H1 (cell line): ENCODE measurements around the gene IST1. TPM values are rescaled to one million over a fixed set of nuclear protein-coding genes. Genes with fewer than 3 reads are reported as not detected.

Experiments used
- CTCF ChIA-PET: fragments of 300-600 bp; sonication (Branson Sonifier 250); formaldehyde crosslinking; loops from one replicate; lab custom pipeline; 2021; ENCODE audit not compliant: partially characterized antibody; lab: Charles Lee
- POLR2A ChIA-PET: fragments of 300-600 bp; sonication (Branson Sonifier 250); formaldehyde crosslinking; loops from one replicate; lab custom pipeline; 2021; ENCODE audit warnings: inconsistent platforms; ENCODE audit not compliant: partially characterized antibody; lab: Charles Lee
- DNase-seq, 2 experiments: peaks; one replicate each; pipeline versions ENCODE4 v3.0.0 to v3.0.0-alpha.2; 2010 to 2022; ENCODE audit warnings: low spot score in 2 of 2, low read depth in 1 of 2, mixed read lengths in 1 of 2
- FAIRE-seq: peaks from 2 replicates; lab custom pipeline; 2011; peaks lifted over from hg19 to GRCh38; lab: Jason Lieb, UNC
- H2AFZ ChIP-seq: 2 replicates; pipeline ENCODE4 v1.8.1; 2012; ENCODE audit warnings: low read length, inconsistent platforms
- H2AK5ac ChIP-seq: 2 replicates; pipeline ENCODE4 v1.6.1; 2013; ENCODE audit warnings: low read depth, low read length
- H2BK120ac ChIP-seq: replicated peaks from 2 replicates; pipeline ENCODE3; 2013; ENCODE audit warnings: low read depth, low read length, inconsistent platforms
- H2BK12ac ChIP-seq: 2 replicates; pipeline ENCODE4 v1.6.1; 2013; ENCODE audit warnings: low read depth, low read length
- H2BK15ac ChIP-seq: 2 replicates; pipeline ENCODE4 v1.6.1; 2013; ENCODE audit warnings: low read length
- H2BK20ac ChIP-seq: 2 replicates; pipeline ENCODE4 v1.6.1; 2013; ENCODE audit warnings: low read length
- H2BK5ac ChIP-seq: 2 replicates; pipeline ENCODE4 v1.6.1; 2013; ENCODE audit warnings: low read depth, low read length
- H3K14ac ChIP-seq: 2 replicates; pipeline ENCODE4 v1.6.1; 2013; ENCODE audit warnings: inconsistent platforms; ENCODE audit not compliant: insufficient read length
- H3K18ac ChIP-seq: 2 replicates; pipeline ENCODE4 v1.6.1; 2013; ENCODE audit warnings: low read length; ENCODE audit errors: extremely low read depth
- H3K23ac ChIP-seq: 2 replicates; pipeline ENCODE4 v1.6.1; 2013; ENCODE audit warnings: inconsistent platforms; ENCODE audit not compliant: insufficient read length
- H3K23me2 ChIP-seq: 2 replicates; pipeline ENCODE4 v1.6.1; 2013; ENCODE audit warnings: low read depth, low read length
- H3K27ac ChIP-seq: 2 replicates; pipeline ENCODE4 v1.6.1; 2011; ENCODE audit warnings: low read depth, low read length, inconsistent platforms
- H3K27me3 ChIP-seq, 4 experiments: replicated peaks in 1 of 4; 1 replicate in 1 of 4; 2 replicates in 3 of 4; pipeline versions ENCODE4 v1.6.1 to v1.8.1; 2011 to 2013; ENCODE audit warnings: low read length in 3 of 4, mild to moderate bottlenecking in 3 of 4, inconsistent platforms in 2 of 4, mixed read lengths in 2 of 4, moderate library complexity in 1 of 4; ENCODE audit not compliant: control insufficient read depth in 3 of 4, insufficient read depth in 3 of 4; ENCODE audit errors: extremely low read depth in 1 of 4
- H3K36me3 ChIP-seq, 4 experiments: 2 replicates each; pipeline versions ENCODE4 v1.6.1 to v1.8.1; 2011 to 2013; ENCODE audit warnings: mild to moderate bottlenecking in 4 of 4, low read length in 3 of 4, moderate library complexity in 2 of 4, control low read depth in 1 of 4, inconsistent platforms in 1 of 4; ENCODE audit not compliant: insufficient read depth in 4 of 4, control insufficient read depth in 2 of 4
- H3K4ac ChIP-seq: replicated peaks from 2 replicates; pipeline ENCODE3; 2013; ENCODE audit warnings: low read length, low read depth, mixed read lengths, inconsistent platforms; ENCODE audit not compliant: insufficient read length
- H3K4me1 ChIP-seq, 4 experiments: replicated peaks in 1 of 4; 1 replicate in 1 of 4; 2 replicates in 3 of 4; pipeline versions ENCODE4 v1.6.1 to v1.8.1; 2011 to 2013; ENCODE audit warnings: low read length in 3 of 4, inconsistent platforms in 2 of 4, mixed read lengths in 1 of 4; ENCODE audit not compliant: insufficient read depth in 4 of 4, control insufficient read depth in 3 of 4
- H3K4me2 ChIP-seq, 2 experiments: 2 replicates each; pipeline versions ENCODE4 v1.6.1 to v1.8.1; 2011 to 2013; ENCODE audit warnings: low read depth in 2 of 2, low read length in 2 of 2, control low read depth in 1 of 2, inconsistent platforms in 1 of 2, mild to moderate bottlenecking in 1 of 2; ENCODE audit not compliant: insufficient read depth in 1 of 2
- H3K4me3 ChIP-seq, 4 experiments: fragments of 200-600, 300-600 bp in 1 of 4; sonication (generic), shearing (Covaris generic), sonication (Bioruptor Twin) in 1 of 4; 2 replicates each; pipeline versions ENCODE4 v1.5.1 to v1.8.1; 2011 to 2016; ENCODE audit warnings: low read length in 4 of 4, low read depth in 3 of 4, control low read depth in 2 of 4, inconsistent platforms in 2 of 4, mild to moderate bottlenecking in 2 of 4, mixed read lengths in 1 of 4, moderate library complexity in 1 of 4; ENCODE audit not compliant: insufficient read depth in 2 of 4; ENCODE audit errors: extremely low read depth in 1 of 4
- H3K56ac ChIP-seq: replicated peaks from 2 replicates; pipeline ENCODE3; 2013; ENCODE audit warnings: low read depth, mild to moderate bottlenecking, mixed read lengths, low read length, inconsistent platforms; ENCODE audit not compliant: insufficient read length
- H3K79me1 ChIP-seq: 2 replicates; pipeline ENCODE4 v1.6.1; 2013; ENCODE audit warnings: low read depth, low read length, control low read depth
- H3K79me2 ChIP-seq, 2 experiments: 2 replicates each; pipeline versions ENCODE4 v1.6.1 to v1.8.1; 2012 to 2013; ENCODE audit warnings: low read length in 2 of 2, mild to moderate bottlenecking in 2 of 2, inconsistent platforms in 1 of 2; ENCODE audit not compliant: insufficient read depth in 2 of 2, control insufficient read depth in 1 of 2
- H3K9ac ChIP-seq, 4 experiments: replicated peaks in 1 of 4; 1 replicate in 1 of 4; 2 replicates in 3 of 4; pipeline versions ENCODE4 v1.6.1 to v1.8.1; 2011 to 2013; ENCODE audit warnings: low read depth in 3 of 4, low read length in 3 of 4, control low read depth in 2 of 4, mild to moderate bottlenecking in 2 of 4, moderate library complexity in 2 of 4, inconsistent platforms in 1 of 4; ENCODE audit errors: extremely low read depth in 1 of 4
- H3K9me3 ChIP-seq, 2 experiments: 2 replicates each; pipeline versions ENCODE4 v1.6.1 to v1.8.1; 2012 to 2013; ENCODE audit warnings: mild to moderate bottlenecking in 2 of 2, moderate library complexity in 2 of 2, control low read depth in 1 of 2, inconsistent platforms in 1 of 2, low read depth in 1 of 2, low read length in 1 of 2, mixed read lengths in 1 of 2; ENCODE audit not compliant: insufficient read depth in 2 of 2
- H4K20me1 ChIP-seq, 2 experiments: replicated peaks in 1 of 2; 2 replicates each; pipeline versions ENCODE3 to v1.8.1; 2011 to 2013; ENCODE audit warnings: inconsistent platforms in 2 of 2, low read length in 2 of 2, mild to moderate bottlenecking in 1 of 2; ENCODE audit not compliant: insufficient read depth in 2 of 2, control insufficient read depth in 1 of 2
- H4K5ac ChIP-seq: 2 replicates; pipeline ENCODE4 v1.6.1; 2013; ENCODE audit warnings: low read length, low read depth, mixed read lengths, inconsistent platforms; ENCODE audit not compliant: insufficient read length
- H4K8ac ChIP-seq: 2 replicates; pipeline ENCODE4 v1.8.0; 2013; ENCODE audit warnings: mild to moderate bottlenecking, moderate library complexity, low read length, inconsistent platforms; ENCODE audit not compliant: insufficient read depth; ENCODE audit errors: extremely low read depth
- H4K91ac ChIP-seq: replicated peaks from 2 replicates; pipeline ENCODE3; 2013; ENCODE audit warnings: low read length, mixed read lengths, inconsistent platforms; ENCODE audit not compliant: insufficient read length
- BRCA1 ChIP-seq: IDR thresholded peaks from 2 replicates; pipeline ENCODE4 v1.6.1; 2012; ENCODE audit warnings: low read depth, low read length, improper control_type of control experiment
- CBX5 ChIP-seq: fragments of 300-800, 300-1000 bp; sonication (generic); IDR thresholded peaks from 2 replicates; pipeline ENCODE4 v1.7.1; 2016; ENCODE audit warnings: antibody characterized with exemption, low read length, low read depth
- WGBS, 2 experiments: shearing (Covaris generic) in 1 of 2; methylation state at CpG; one replicate each; pipeline versions ENCODE4 v1.1.6 to v1.1.7; 2013 to 2015; ENCODE audit warnings: low lambda C conversion rate in 2 of 2, mixed read lengths in 2 of 2, inconsistent platforms in 1 of 2, low coverage in 1 of 2, missing lambda C conversion rate in 1 of 2; ENCODE audit not compliant: insufficient replicate concordance in 2 of 2, insufficient coverage in 1 of 2, insufficient read length in 1 of 2; ENCODE audit errors: extremely low coverage in 1 of 2, missing lambda C conversion rate in 1 of 2; 5-methylcytosine and 5-hydroxymethylcytosine counted together
- polyA plus RNA-seq, 7 experiments: library from polyadenylated mRNA; depleted of rRNA in 3 of 7; stranded (reverse) in 5 of 7; unstranded in 2 of 7; fragments of >200 nt in 5 of 7; fragments of 200-250 nt in 2 of 7; gene quantifications; 1 replicate in 5 of 7; 2 replicates in 1 of 7; 4 replicates in 1 of 7; pipeline versions ENCODE4 v1.2.1 to v1.2.3, GENCODE V29; 2011 to 2013; ENCODE audit warnings: missing spikeins in 2 of 7, mixed read lengths in 2 of 7
- total RNA-seq: library from RNA; stranded (reverse); fragmentation: NEBNext Ultra II Directional; extraction: Animal tissue kit (Norgen Biotek cat#: 25700); gene quantifications from 2 replicates; pipeline ENCODE4 v1.2.1, GENCODE V29; 2021

IST1 gene
- total and polyA plus RNA-seq, 2 of the 8 experiments (the other 6 are each of a cell fraction or from before 2014, with no cell fraction given), result 190 to 248 TPM

GRCh38 chr16:71920658-71921057 is 25.3 kb downstream of the IST1 start:
- Histone ChIP-seq H3K4me2 (no peak overlapping the region), H3K9me3 (no peaks in the 10 kb centered on the region), H4K91ac (no peak overlapping the region), H4K8ac (no peak overlapping the region), H3K79me2 (peaks cover 7 to 61% of the 10 kb centered on the region in 2 experiments; a peak in 3 of 4 replicates), H4K5ac (no peak overlapping the region), H4K20me1 (peaks cover 3 to 11% of the 10 kb centered on the region in 2 experiments), H3K79me1 (peaks cover 4% of the 10 kb centered on the region), H3K36me3 (peaks cover 51 to 96% (median 76%) of the 10 kb centered on the region in 4 experiments), H3K4me3 (no peak overlapping the region), H3K4me1 (no peaks in the 10 kb centered on the region), H3K23ac (no peak overlapping the region), H3K4ac (no peak overlapping the region), H2BK20ac (no peak overlapping the region), H2AK5ac (no peak overlapping the region), H3K9ac (no peak overlapping the region), H3K56ac (no peak overlapping the region), H3K18ac (no peak overlapping the region), H3K23me2 (no peaks in the 10 kb centered on the region), H3K27ac (no peak overlapping the region), H2BK5ac (no peak overlapping the region), H2BK15ac (no peak overlapping the region), H2BK120ac (no peak overlapping the region), H3K14ac (no peak overlapping the region), H2AFZ (no peak overlapping the region), H3K27me3 (no peaks in the 10 kb centered on the region), H2BK12ac (no peak overlapping the region)
- DNase-seq, result no peak
- no peak for FAIRE-seq
- ChIA-PET POLR2A (interaction anchor here (0.8 to 1.5 kb wide), 4 partner anchors 12 to 25 kb away, joined by 3 to 5 read pairs (median 4); partner anchors contain the start of gene IST1), CTCF (interaction anchor here (1.3 to 1.4 kb wide), 2 partner anchors 38 to 101 kb away, joined by 3 to 5 read pairs; no protein-coding TSS in a partner anchor)
- TF ChIP-seq BRCA1 (no peak), CBX5 (no peak)
- WGBS, 2 experiments, result 90% methylated on average over 2 of the region's 2 CpGs; no CpG with 5 or more reads in 1 of the 2 experiments
